ENCODE measurements around the gene MYO1B. TPM values are rescaled to one million over a fixed set of nuclear protein-coding genes. Genes with fewer than 3 reads are reported as not detected.

MYO1B gene
- total RNA-seq, 2 donors from 2014 or later, result 74.7 to 79.4 TPM

DNA sequence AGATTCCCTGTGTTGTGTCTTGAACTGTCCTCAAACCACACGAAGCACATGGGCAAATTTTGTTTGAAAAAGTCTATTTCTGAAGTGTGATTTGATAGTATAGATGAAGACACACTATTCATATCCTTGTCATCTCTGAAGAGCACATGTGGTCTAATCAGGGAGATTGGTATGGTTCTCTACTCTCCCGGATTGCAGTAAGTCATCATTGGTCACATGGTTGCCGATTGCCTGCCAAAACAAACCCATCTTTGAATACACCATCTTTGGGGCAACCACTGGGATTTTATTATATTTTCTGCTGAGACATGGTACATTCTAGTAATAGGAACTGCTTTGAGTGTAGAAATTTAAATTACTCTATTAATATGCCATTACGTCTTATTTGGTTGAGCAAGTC lies 186.9 kb downstream of the MYO1B start:
- no peak for TF ChIP-seq CTCF (IDR thresholded peaks at IDR 0.05)
- DNase-seq (ENCODE audit: low spot score) (no peak), ATAC-seq (ENCODE audit: insufficient number of reproducible peaks, low FRiP score, low read depth) (no peak)
- Histone ChIP-seq H3K4me1 (ENCODE audit: control insufficient read depth in 1 of 2, low read depth in 2 of 2) (no peaks in the 10 kb centered on the region), H3K4me3 (no peak overlapping the region), H3K36me3 (no peaks in the 10 kb centered on the region), H3K9me3 (no peaks in the 10 kb centered on the region), H3K27ac (no peak overlapping the region), H3K27me3 (replicated peaks; ENCODE audit: insufficient read depth) (no peaks in the 10 kb centered on the region)

DNA sequence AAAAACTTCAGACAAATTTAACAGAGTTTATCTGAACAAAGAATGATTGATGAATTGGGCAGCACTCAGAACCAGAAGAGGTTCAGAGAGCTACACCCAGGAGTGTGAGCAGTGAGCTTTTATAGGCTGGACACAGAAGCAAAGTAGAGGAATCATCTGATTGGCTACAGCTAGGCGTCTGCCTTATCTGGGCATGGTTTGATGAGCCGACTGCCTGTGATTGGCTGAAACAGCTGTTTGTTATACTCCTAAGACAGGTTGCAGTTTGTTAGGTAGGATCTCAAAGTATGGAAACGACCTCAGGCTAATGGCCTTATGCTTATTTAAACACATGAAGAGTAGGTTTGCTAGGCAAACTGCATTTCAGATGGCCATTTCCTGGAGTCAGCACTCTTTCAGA lies 188.9 kb downstream of the MYO1B start:
- H3K4me1 ChIP-seq (ENCODE audit: control insufficient read depth in 1 of 2, low read depth in 2 of 2), result no peaks in the 10 kb centered on the region
- no peaks in the 10 kb centered on the region for H3K36me3 ChIP-seq
- TF ChIP-seq CTCF (IDR thresholded peaks at IDR 0.05), result no peak
- DNase-seq (ENCODE audit: low spot score) (no peak), ATAC-seq (ENCODE audit: insufficient number of reproducible peaks, low FRiP score, low read depth) (no peak)
- H3K4me3 ChIP-seq, result no peak overlapping the region
- no peaks in the 10 kb centered on the region for H3K27me3 ChIP-seq (replicated peaks; ENCODE audit: insufficient read depth)
- no peaks in the 10 kb centered on the region for H3K9me3 ChIP-seq
- no peak overlapping the region for H3K27ac ChIP-seq

GRCh38 chr2:191435141-191435540 lies 189.9 kb downstream of the MYO1B start:
- DNase-seq (ENCODE audit: low spot score) (no peak), ATAC-seq (ENCODE audit: insufficient number of reproducible peaks, low FRiP score, low read depth) (no peak)
- H3K4me3 ChIP-seq, result no peak overlapping the region
- H3K36me3 ChIP-seq, result no peaks in the 10 kb centered on the region
- TF ChIP-seq CTCF (IDR thresholded peaks at IDR 0.05), result no peak
- H3K27me3 ChIP-seq (replicated peaks; ENCODE audit: insufficient read depth), result no peaks in the 10 kb centered on the region
- H3K4me1 ChIP-seq (ENCODE audit: control insufficient read depth in 1 of 2, low read depth in 2 of 2), result no peaks in the 10 kb centered on the region
- H3K9me3 ChIP-seq, result no peaks in the 10 kb centered on the region
- no peak overlapping the region for H3K27ac ChIP-seq

DNA sequence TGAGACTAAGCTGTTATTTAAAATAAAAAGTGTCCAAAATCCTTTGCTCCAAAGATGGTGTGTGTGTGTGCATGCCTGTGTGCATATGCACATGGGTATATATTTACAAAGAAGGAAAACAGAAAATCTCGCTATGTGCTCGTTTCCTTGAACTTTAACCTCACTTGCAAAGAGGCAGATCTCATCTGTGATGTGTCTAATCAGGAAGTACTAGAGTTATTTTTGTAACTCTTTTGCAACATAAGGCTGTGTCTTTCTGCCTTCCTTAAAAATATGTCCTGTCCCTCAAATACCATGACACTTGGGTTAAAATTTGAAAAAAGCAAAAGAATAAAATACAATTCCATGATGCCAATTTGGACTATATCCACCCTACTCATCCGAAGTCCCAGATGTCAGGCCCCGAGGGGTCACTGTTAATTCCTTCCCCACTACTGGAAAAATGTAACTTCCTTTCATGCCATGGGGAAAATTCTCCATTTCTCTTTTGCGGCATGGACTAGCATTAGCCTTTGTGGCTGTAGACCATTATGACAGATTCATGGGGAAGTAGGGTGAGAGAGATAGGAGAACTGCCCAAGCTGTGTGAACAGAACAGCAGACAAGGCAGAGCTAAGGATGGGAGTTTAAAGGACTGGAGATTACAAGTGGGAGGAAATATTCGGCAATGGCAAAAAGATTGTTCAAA lies 191.3 kb downstream of the MYO1B start:
- Histone ChIP-seq H3K4me3 (no peak overlapping the region), H3K4me1 (ENCODE audit: control insufficient read depth in 1 of 2, low read depth in 2 of 2) (peaks cover 0 to 3% of the 10 kb centered on the region in 2 donors), H3K27ac (no peak overlapping the region), H3K27me3 (replicated peaks; ENCODE audit: insufficient read depth) (no peaks in the 10 kb centered on the region), H3K36me3 (no peaks in the 10 kb centered on the region), H3K9me3 (no peaks in the 10 kb centered on the region)
- no peak for ATAC-seq (ENCODE audit: insufficient number of reproducible peaks, low FRiP score, low read depth)
- no peak for DNase-seq (ENCODE audit: low spot score)
- no peak for TF ChIP-seq CTCF (IDR thresholded peaks at IDR 0.05)

DNA sequence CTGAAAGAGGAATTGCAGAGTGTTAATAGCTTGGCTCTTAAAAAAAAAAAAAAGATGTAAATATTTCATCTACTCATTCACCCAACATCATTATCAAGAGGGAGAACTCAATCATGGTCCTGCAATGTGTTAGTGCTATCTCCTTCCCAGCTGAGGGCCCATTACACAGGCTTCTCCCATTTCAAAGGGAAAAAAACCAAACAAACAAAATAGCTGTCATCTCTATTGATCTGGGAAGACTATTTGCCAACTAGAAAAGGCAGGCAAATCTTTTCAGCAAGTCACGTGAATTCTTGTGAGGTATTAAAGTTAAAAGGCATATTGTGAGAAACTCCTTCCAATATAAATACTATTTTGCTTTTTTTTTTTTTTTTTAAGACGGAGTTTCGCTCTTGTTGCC lies 194.3 kb downstream of the MYO1B start:
- no peak overlapping the region for H3K27ac ChIP-seq
- peaks cover 0 to 10% of the 10 kb centered on the region in 2 donors for H3K4me1 ChIP-seq (ENCODE audit: control insufficient read depth in 1 of 2, low read depth in 2 of 2)
- no peak for TF ChIP-seq CTCF (IDR thresholded peaks at IDR 0.05)
- no peaks in the 10 kb centered on the region for H3K27me3 ChIP-seq (replicated peaks; ENCODE audit: insufficient read depth)
- no peaks in the 10 kb centered on the region for H3K9me3 ChIP-seq
- H3K36me3 ChIP-seq, result no peaks in the 10 kb centered on the region
- H3K4me3 ChIP-seq, result no peak overlapping the region
- ATAC-seq (ENCODE audit: insufficient number of reproducible peaks, low FRiP score, low read depth), result no peak
- no peak for DNase-seq (ENCODE audit: low spot score)

All from thoracic aorta (tissue), 2 donors.